Measurements from ENCODE around the gene AK2.
"Not testable (repeated sequence)": the region's sequence is repeated elsewhere in the genome, so short reads cannot be mapped to it uniquely, and the experiment has no call there.

The AK2 gene

GRCh38 chr1:33005117-33005837, 31.4 kb downstream of the AK2 start:
- no peak overlapping the region for H3K4me3 ChIP-seq (ENCODE audit: low read length)
- TF ChIP-seq ZNF274 (IDR thresholded peaks at IDR 0.05; ENCODE audit: low read depth, low read length) = no peak

GRCh38 chr1:33004613-33005012, 32.1 kb downstream of the AK2 start:
- no peak overlapping the region for H3K4me3 ChIP-seq (ENCODE audit: low read length)
- no peak for TF ChIP-seq ZNF274 (IDR thresholded peaks at IDR 0.05; ENCODE audit: low read depth, low read length)

GRCh38 chr1:33003657-33004056, 33.0 kb downstream of the AK2 start:
- no peak overlapping the region for H3K4me3 ChIP-seq (ENCODE audit: low read length)
- no peak for TF ChIP-seq ZNF274 (IDR thresholded peaks at IDR 0.05; ENCODE audit: low read depth, low read length)

GRCh38 chr1:33002006-33002405, 34.7 kb downstream of the AK2 start:
- H3K4me3 ChIP-seq (ENCODE audit: low read length) = no peak overlapping the region
- no peak for TF ChIP-seq ZNF274 (IDR thresholded peaks at IDR 0.05; ENCODE audit: low read depth, low read length)

GRCh38 chr1:33001282-33001681, 35.4 kb downstream of the AK2 start:
- TF ChIP-seq ZNF274 (IDR thresholded peaks at IDR 0.05; ENCODE audit: low read depth, low read length) = no peak
- no peak overlapping the region for H3K4me3 ChIP-seq (ENCODE audit: low read length)

GRCh38 chr1:33000427-33001026, 36.2 kb downstream of the AK2 start:
- TF ChIP-seq ZNF274 (IDR thresholded peaks at IDR 0.05; ENCODE audit: low read depth, low read length) = no peak
- no peak overlapping the region for H3K4me3 ChIP-seq (ENCODE audit: low read length)

GRCh38 chr1:32998997-32999396, 37.7 kb downstream of the AK2 start:
- no peak overlapping the region for H3K4me3 ChIP-seq (ENCODE audit: low read length)
- no peak for TF ChIP-seq ZNF274 (IDR thresholded peaks at IDR 0.05; ENCODE audit: low read depth, low read length)

GRCh38 chr1:32998064-32998463, 38.6 kb downstream of the AK2 start:
- H3K4me3 ChIP-seq (ENCODE audit: low read length) = no peak overlapping the region
- no peak for TF ChIP-seq ZNF274 (IDR thresholded peaks at IDR 0.05; ENCODE audit: low read depth, low read length)

- no peak for TF ChIP-seq ZNF274 (IDR thresholded peaks at IDR 0.05; ENCODE audit: low read depth, low read length)
- H3K4me3 ChIP-seq (ENCODE audit: low read length) = no peak overlapping the region
Measured at GRCh38 chr1:32997381-32997891, 39.2 kb downstream of the AK2 start.

- not testable (repeated sequence) for H3K4me3 ChIP-seq (ENCODE audit: low read length)
Measured at GRCh38 chr1:32993324-32993636, 43.4 kb downstream of the AK2 start.

GRCh38 chr1:32992489-32993323, 44.0 kb downstream of the AK2 start:
- no peak for TF ChIP-seq ZNF274 (IDR thresholded peaks at IDR 0.05; ENCODE audit: low read depth, low read length)
- H3K4me3 ChIP-seq (ENCODE audit: low read length) = peak overlapping the region; percentile 6; the same call in 1 of the 2 replicates

GRCh38 chr1:32991819-32992488, 44.7 kb downstream of the AK2 start:
- TF ChIP-seq ZNF274 (IDR thresholded peaks at IDR 0.05; ENCODE audit: low read depth, low read length) = no peak
- H3K4me3 ChIP-seq (ENCODE audit: low read length) = no peak overlapping the region; the same call in 1 of the 2 replicates

- TF ChIP-seq ZNF274 (IDR thresholded peaks at IDR 0.05; ENCODE audit: low read depth, low read length) = no peak
- no peak overlapping the region; the same call in 1 of the 2 replicates for H3K4me3 ChIP-seq (ENCODE audit: low read length)
Measured at GRCh38 chr1:32991386-32991785, 45.3 kb downstream of the AK2 start.

GRCh38 chr1:32990887-32991286, 45.8 kb downstream of the AK2 start:
- no peak for TF ChIP-seq ZNF274 (IDR thresholded peaks at IDR 0.05; ENCODE audit: low read depth, low read length)
- H3K4me3 ChIP-seq (ENCODE audit: low read length) = no peak overlapping the region

Data from GM08714 (cell line).